Neural progenitor cell (in vitro differentiated cells): ENCODE data around the gene C1QA. TPM values are rescaled to one million over a fixed set of nuclear protein-coding genes. Genes with fewer than 3 reads are reported as not detected.
A peak's percentile ranks its signal among the peaks of the same experiment; 100 is the strongest.

Source experiments
- DNase-seq: peaks from one replicate; pipeline ENCODE4 v3.0.0-alpha.2; 2016; ENCODE audit warnings: low spot score
- H2AFZ ChIP-seq: fragments of 200-600 bp; sonication (generic); replicated peaks from 2 replicates; pipeline ENCODE4 v1.6.1; 2016; ENCODE audit warnings: antibody characterized with exemption
- H3F3A ChIP-seq: fragments of 200-600 bp; sonication (generic); 2 replicates; pipeline ENCODE4 v1.6.1; 2016; ENCODE audit warnings: antibody characterized with exemption, low read depth
- H3K27ac ChIP-seq: fragments of 200-600 bp; sonication (generic); 2 replicates; pipeline ENCODE4 v1.5.1; 2016; ENCODE audit warnings: mild to moderate bottlenecking
- H3K27me3 ChIP-seq: fragments of 200-600 bp; sonication (generic); 2 replicates; pipeline ENCODE4 v1.6.1; 2016; ENCODE audit warnings: mild to moderate bottlenecking, moderate library complexity
- H3K36me3 ChIP-seq: fragments of 200-600 bp; sonication (generic); 2 replicates; pipeline ENCODE4 v1.5.1; 2016
- H3K4me1 ChIP-seq: fragments of 200-600 bp; sonication (generic); 2 replicates; pipeline ENCODE4 v1.6.1; 2016; ENCODE audit warnings: mixed run types
- H3K4me2 ChIP-seq: fragments of 200-600 bp; sonication (generic); 2 replicates; pipeline ENCODE4 v1.6.1; 2016
- H3K4me3 ChIP-seq: fragments of 200-600 bp; sonication (generic); 2 replicates; pipeline ENCODE4 v1.5.1; 2016
- H3K79me2 ChIP-seq: fragments of 200-600 bp; sonication (generic); 2 replicates; pipeline ENCODE4 v1.6.1; 2016; ENCODE audit warnings: low read depth
- H3K9ac ChIP-seq: fragments of 200-600 bp; sonication (generic); 2 replicates; pipeline ENCODE4 v1.6.1; 2016
- H3K9me3 ChIP-seq: fragments of 200-600 bp; sonication (generic); 2 replicates; pipeline ENCODE4 v1.5.1; 2016; ENCODE audit warnings: low read depth
- H4K20me1 ChIP-seq: fragments of 200-600 bp; sonication (generic); 2 replicates; pipeline ENCODE4 v1.6.1; 2016; ENCODE audit warnings: low read depth
- H3K27ac Mint-ChIP-seq: 3 replicates; pipeline ENCODE4 v1.8.0; 2021; ENCODE audit warnings: mixed read lengths
- H3K27me3 Mint-ChIP-seq: 2 replicates; pipeline ENCODE4 v1.8.0; 2022; ENCODE audit warnings: low read depth, mild to moderate bottlenecking, inconsistent platforms, moderate library complexity, mixed read lengths; ENCODE audit not compliant: insufficient read depth
- H3K36me3 Mint-ChIP-seq: 3 replicates; pipeline ENCODE4 v1.8.0; 2021; ENCODE audit warnings: mixed read lengths
- H3K4me1 Mint-ChIP-seq: 3 replicates; pipeline ENCODE4 v1.8.0; 2021; ENCODE audit warnings: mixed read lengths
- H3K4me3 Mint-ChIP-seq: 3 replicates; pipeline ENCODE4 v1.8.0; 2021; ENCODE audit warnings: mild to moderate bottlenecking, moderate library complexity, mixed read lengths
- H3K9me3 Mint-ChIP-seq: 3 replicates; pipeline ENCODE4 v1.8.0; 2020; ENCODE audit warnings: mixed read lengths
- EZH2 ChIP-seq: fragments of 200-600 bp; sonication (generic); IDR thresholded peaks from 2 replicates; pipeline ENCODE4 v1.6.1; 2017; ENCODE audit warnings: antibody characterized with exemption, mild to moderate bottlenecking, moderate library complexity
- EZH2phosphoT487 ChIP-seq: fragments of 200-600 bp; sonication (generic); IDR thresholded peaks from 2 replicates; pipeline ENCODE4 v1.6.1; 2017; ENCODE audit warnings: antibody characterized with exemption
- total RNA-seq: library from RNA; depleted of rRNA; stranded (reverse); fragments of >200 nt; gene quantifications from 2 replicates; pipeline ENCODE4 v1.2.3, GENCODE V29; 2015; ENCODE audit warnings: low replicate concordance
- TF ChIP-seq, protein P1 (sequence below): fragments of 200-600 bp; sonication (generic); IDR thresholded peaks from 2 replicates; pipeline ENCODE4 v1.5.1; 2017; ENCODE audit warnings: antibody characterized with exemption, mild to moderate bottlenecking

C1QA gene
- total RNA-seq, 1 donor from 2014 or later = not detected

DNA sequence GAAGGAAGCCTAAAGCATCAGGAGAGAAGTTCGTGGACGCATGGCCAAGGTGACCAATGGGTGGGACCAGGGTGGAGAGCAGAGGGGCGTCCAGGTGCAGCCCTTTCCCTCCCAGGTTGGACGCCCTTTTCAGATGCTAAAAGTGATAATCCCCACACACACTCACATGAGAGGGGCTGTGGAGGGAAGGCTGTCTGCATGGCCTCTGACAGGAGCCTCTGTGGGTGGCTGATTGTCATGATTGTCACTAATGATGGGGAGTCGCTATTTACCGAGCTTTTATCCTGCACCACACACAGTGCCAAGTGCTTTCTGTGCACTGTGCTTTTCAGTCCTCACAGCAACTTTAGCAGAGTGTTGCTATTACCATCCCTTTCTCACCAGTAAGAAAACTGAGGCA lies 27.1 kb upstream of the C1QA start:
- no peaks in the 10 kb centered on the region for H3K4me1 Mint-ChIP-seq
- no peak overlapping the region for H2AFZ ChIP-seq
- no peaks in the 10 kb centered on the region for H3K4me1 ChIP-seq
- TF ChIP-seq, protein P1, sequence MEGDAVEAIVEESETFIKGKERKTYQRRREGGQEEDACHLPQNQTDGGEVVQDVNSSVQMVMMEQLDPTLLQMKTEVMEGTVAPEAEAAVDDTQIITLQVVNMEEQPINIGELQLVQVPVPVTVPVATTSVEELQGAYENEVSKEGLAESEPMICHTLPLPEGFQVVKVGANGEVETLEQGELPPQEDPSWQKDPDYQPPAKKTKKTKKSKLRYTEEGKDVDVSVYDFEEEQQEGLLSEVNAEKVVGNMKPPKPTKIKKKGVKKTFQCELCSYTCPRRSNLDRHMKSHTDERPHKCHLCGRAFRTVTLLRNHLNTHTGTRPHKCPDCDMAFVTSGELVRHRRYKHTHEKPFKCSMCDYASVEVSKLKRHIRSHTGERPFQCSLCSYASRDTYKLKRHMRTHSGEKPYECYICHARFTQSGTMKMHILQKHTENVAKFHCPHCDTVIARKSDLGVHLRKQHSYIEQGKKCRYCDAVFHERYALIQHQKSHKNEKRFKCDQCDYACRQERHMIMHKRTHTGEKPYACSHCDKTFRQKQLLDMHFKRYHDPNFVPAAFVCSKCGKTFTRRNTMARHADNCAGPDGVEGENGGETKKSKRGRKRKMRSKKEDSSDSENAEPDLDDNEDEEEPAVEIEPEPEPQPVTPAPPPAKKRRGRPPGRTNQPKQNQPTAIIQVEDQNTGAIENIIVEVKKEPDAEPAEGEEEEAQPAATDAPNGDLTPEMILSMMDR = no peak
- TF ChIP-seq EZH2 = no peak
- TF ChIP-seq EZH2phosphoT487 = no peak
- no peaks in the 10 kb centered on the region for H3F3A ChIP-seq
- H3K4me2 ChIP-seq = no peak overlapping the region
- DNase-seq = no peak
- no peak overlapping the region for H3K4me3 ChIP-seq
- no peaks in the 10 kb centered on the region for H3K9me3 Mint-ChIP-seq
- H3K9ac ChIP-seq = no peak overlapping the region
- H3K27ac ChIP-seq = no peak overlapping the region
- H3K79me2 ChIP-seq = no peaks in the 10 kb centered on the region
- peaks cover 78% of the 10 kb centered on the region for H3K27me3 ChIP-seq
- peaks cover 50% of the 10 kb centered on the region for H3K27me3 Mint-ChIP-seq
- H3K4me3 Mint-ChIP-seq = no peak overlapping the region
- peaks cover 51% of the 10 kb centered on the region for H4K20me1 ChIP-seq
- no peaks in the 10 kb centered on the region for H3K36me3 ChIP-seq
- H3K27ac Mint-ChIP-seq = no peak overlapping the region
- no peaks in the 10 kb centered on the region for H3K9me3 ChIP-seq
- no peaks in the 10 kb centered on the region for H3K36me3 Mint-ChIP-seq

DNA sequence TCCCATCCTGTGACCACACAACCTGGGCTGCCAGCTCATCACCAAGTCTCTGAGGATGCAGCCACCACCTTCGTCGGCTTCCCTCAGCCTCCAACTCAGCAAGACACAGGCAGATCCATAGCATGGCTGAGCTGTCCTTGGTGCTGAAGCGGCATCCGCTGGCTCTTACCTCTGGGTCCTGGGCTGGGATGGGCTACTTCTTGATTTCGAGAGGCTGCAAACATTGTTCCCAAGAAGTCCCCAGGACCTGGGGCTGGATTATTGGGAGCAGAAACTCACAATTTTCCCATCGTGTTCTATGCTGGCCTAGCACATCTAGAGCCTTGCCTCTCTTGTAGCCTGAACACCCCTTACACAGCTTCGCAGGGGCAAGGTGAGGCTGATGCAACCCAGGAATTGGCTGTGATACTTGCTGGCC lies 24.9 kb upstream of the C1QA start:
- H3K27ac Mint-ChIP-seq = no peak overlapping the region
- no peaks in the 10 kb centered on the region for H3K4me1 ChIP-seq
- H3K9ac ChIP-seq = no peak overlapping the region
- peak overlapping the region; percentile 13 for H3K4me3 Mint-ChIP-seq
- no peak overlapping the region for H3K4me3 ChIP-seq
- no peak overlapping the region for H3K27ac ChIP-seq
- H3K27me3 Mint-ChIP-seq = peaks cover 47% of the 10 kb centered on the region
- H3K4me2 ChIP-seq = no peak overlapping the region
- no peaks in the 10 kb centered on the region for H3K36me3 Mint-ChIP-seq
- H3K27me3 ChIP-seq = peaks cover 77% of the 10 kb centered on the region
- H3K9me3 Mint-ChIP-seq = no peaks in the 10 kb centered on the region
- no peak overlapping the region for H2AFZ ChIP-seq
- H3K4me1 Mint-ChIP-seq = no peaks in the 10 kb centered on the region
- no peaks in the 10 kb centered on the region for H3K79me2 ChIP-seq
- no peaks in the 10 kb centered on the region for H3K9me3 ChIP-seq
- no peak for TF ChIP-seq EZH2
- TF ChIP-seq EZH2phosphoT487 = no peak
- H3K36me3 ChIP-seq = no peaks in the 10 kb centered on the region
- H4K20me1 ChIP-seq = peaks cover 53% of the 10 kb centered on the region
- no peaks in the 10 kb centered on the region for H3F3A ChIP-seq
- peak; percentile 93 for DNase-seq

DNA sequence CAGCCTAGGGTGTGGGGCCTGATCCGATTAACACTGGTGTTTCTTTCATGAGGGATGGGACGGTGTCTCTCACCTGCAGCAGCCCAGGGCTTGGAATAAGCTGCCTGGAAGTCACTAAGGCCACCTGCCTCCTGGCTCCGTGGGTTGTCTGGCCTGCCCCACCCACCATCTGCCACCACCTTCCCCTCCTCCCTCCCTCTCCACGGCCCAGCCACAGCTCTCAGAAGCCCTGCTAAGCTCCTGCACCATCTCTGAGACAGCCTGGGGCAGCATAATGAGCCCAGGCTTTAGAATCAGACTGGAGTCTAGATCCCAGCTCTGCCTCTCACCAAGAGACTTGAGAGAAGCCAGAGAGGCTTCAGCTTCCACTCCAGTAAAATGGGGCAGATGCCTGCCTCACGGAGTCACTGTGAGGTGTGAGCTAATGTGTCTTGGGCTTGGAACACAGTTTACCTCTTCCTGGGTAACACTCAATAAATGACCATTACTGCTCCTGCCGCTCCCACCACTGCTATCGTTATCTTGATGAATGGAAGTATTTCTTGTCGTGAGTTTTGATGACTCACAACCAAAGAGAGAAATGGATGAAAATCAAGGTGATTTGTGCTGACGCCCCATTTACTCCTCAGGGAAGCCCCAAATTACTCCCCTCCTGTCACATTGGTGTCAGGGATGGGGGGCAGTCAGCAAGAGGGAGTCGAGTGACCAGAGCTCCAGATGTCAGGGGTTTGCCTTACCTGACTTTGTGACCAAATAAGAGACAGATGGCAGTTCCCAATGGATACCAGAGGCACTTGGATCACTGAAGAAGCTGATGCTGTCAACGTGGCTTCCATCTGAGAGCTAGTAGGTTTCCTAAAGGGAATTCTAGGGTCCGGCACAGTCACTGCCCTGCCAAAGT lies 23.5 kb upstream of the C1QA start:
- no peaks in the 10 kb centered on the region for H3K36me3 Mint-ChIP-seq
- Histone ChIP-seq H3K4me2 (no peak overlapping the region), H3K9me3 (no peaks in the 10 kb centered on the region), H2AFZ (no peak overlapping the region), H3K79me2 (no peaks in the 10 kb centered on the region), H3K36me3 (no peaks in the 10 kb centered on the region), H3K4me3 (no peak overlapping the region), H4K20me1 (peaks cover 47% of the 10 kb centered on the region), H3K9ac (no peak overlapping the region), H3F3A (no peaks in the 10 kb centered on the region), H3K27me3 (peaks cover 63% of the 10 kb centered on the region), H3K4me1 (no peaks in the 10 kb centered on the region), H3K27ac (no peak overlapping the region)
- peaks cover 47% of the 10 kb centered on the region for H3K27me3 Mint-ChIP-seq
- TF ChIP-seq EZH2phosphoT487 = no peak
- TF ChIP-seq, protein P1 = no peak
- no peak for TF ChIP-seq EZH2
- H3K9me3 Mint-ChIP-seq = no peaks in the 10 kb centered on the region
- DNase-seq = no peak
- no peaks in the 10 kb centered on the region for H3K4me1 Mint-ChIP-seq
- peak overlapping the region; percentile 38 for H3K4me3 Mint-ChIP-seq
- no peak overlapping the region for H3K27ac Mint-ChIP-seq

- H2AFZ ChIP-seq = no peak overlapping the region
- H3K9me3 ChIP-seq = no peaks in the 10 kb centered on the region
- H3K27me3 ChIP-seq = peaks cover 57% of the 10 kb centered on the region
- no peak for DNase-seq
- H3K4me1 ChIP-seq = no peaks in the 10 kb centered on the region
- no peak for TF ChIP-seq EZH2
- TF ChIP-seq, protein P1 = no peak
- TF ChIP-seq EZH2phosphoT487 = no peak
- no peaks in the 10 kb centered on the region for H3K36me3 Mint-ChIP-seq
- H3K27me3 Mint-ChIP-seq = peaks cover 42% of the 10 kb centered on the region
- H4K20me1 ChIP-seq = peaks cover 42% of the 10 kb centered on the region
- no peak overlapping the region for H3K27ac Mint-ChIP-seq
- H3K36me3 ChIP-seq = no peaks in the 10 kb centered on the region
- no peaks in the 10 kb centered on the region for H3K79me2 ChIP-seq
- no peaks in the 10 kb centered on the region for H3F3A ChIP-seq
- no peak overlapping the region for H3K27ac ChIP-seq
- no peak overlapping the region for H3K9ac ChIP-seq
- H3K4me1 Mint-ChIP-seq = no peaks in the 10 kb centered on the region
- no peak overlapping the region for H3K4me2 ChIP-seq
- no peaks in the 10 kb centered on the region for H3K9me3 Mint-ChIP-seq
- H3K4me3 ChIP-seq = no peak overlapping the region
- H3K4me3 Mint-ChIP-seq = peak overlapping the region; percentile 38
Measured at GRCh38 chr1:22613572-22613918, 22.9 kb upstream of the C1QA start.
